ENCODE measurements around the gene PLAC1.

Gene PLAC1

DNA sequence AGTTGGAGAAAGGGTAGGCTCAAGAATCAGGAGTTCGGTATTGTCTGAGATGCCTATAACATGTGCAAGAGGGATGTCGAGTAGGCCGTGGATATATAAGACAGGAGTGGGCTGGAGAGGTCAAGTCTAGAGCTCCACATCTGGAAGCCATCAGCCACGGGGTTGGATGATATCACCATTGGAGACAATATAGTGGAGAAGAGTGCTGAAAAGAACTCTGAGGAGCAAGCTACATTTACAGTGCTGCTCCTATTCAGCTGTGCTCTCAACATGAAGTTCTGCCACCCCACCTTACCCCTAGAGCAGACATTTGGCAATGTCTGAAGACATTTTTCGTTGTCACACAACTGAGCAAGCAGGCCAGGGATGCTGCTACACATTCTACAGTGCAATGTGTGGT, 20.9 kb upstream of the PLAC1 start:
- no peaks in the 10 kb centered on the region for H3K27me3 ChIP-seq
- TF ChIP-seq CTCF (IDR thresholded peaks at IDR 0.05) = no peak
- no peaks in the 10 kb centered on the region for H3K9me3 ChIP-seq
- H3K4me3 ChIP-seq (ENCODE audit: low read depth in 1 of 2, low read length in 1 of 2) = no peak overlapping the region
- no peaks in the 10 kb centered on the region for H3K36me3 ChIP-seq
- H3K27ac ChIP-seq = no peak overlapping the region
- H3K4me1 ChIP-seq (ENCODE audit: control insufficient read depth in 1 of 2, insufficient read depth in 1 of 2, low read depth in 1 of 2, low read length in 1 of 2) = no peaks in the 10 kb centered on the region

DNA sequence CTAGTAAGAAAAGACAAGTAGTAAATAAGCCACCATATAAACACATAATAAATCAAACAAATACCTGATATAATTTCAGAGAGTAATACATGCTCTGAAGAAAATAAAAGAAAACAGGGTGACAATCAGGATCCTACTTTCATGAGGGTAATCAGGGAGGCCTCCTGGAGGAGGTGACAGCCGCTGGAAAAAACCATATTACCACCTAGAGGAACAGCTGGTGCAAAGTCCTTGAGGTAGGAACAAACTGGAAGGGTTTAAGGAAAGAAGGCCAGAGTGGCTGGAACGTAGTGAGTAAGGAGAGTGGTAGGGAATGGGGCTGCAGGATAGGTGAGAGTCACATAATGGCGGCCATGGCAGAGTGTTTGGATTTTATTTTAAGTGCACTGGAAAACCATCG, 19.1 kb upstream of the PLAC1 start:
- Histone ChIP-seq H3K4me3 (ENCODE audit: low read depth in 1 of 2, low read length in 1 of 2) (no peak overlapping the region), H3K36me3 (no peaks in the 10 kb centered on the region), H3K27me3 (no peaks in the 10 kb centered on the region), H3K9me3 (no peaks in the 10 kb centered on the region), H3K27ac (no peak overlapping the region), H3K4me1 (ENCODE audit: control insufficient read depth in 1 of 2, insufficient read depth in 1 of 2, low read depth in 1 of 2, low read length in 1 of 2) (no peaks in the 10 kb centered on the region)
- TF ChIP-seq CTCF (IDR thresholded peaks at IDR 0.05) = no peak

GRCh38 chrX:134676436-134676835, 18.2 kb upstream of the PLAC1 start:
- Histone ChIP-seq H3K27ac (no peak overlapping the region), H3K4me3 (ENCODE audit: low read depth in 1 of 2, low read length in 1 of 2) (no peak overlapping the region), H3K4me1 (ENCODE audit: control insufficient read depth in 1 of 2, insufficient read depth in 1 of 2, low read depth in 1 of 2, low read length in 1 of 2) (no peaks in the 10 kb centered on the region), H3K36me3 (no peaks in the 10 kb centered on the region), H3K27me3 (no peaks in the 10 kb centered on the region), H3K9me3 (no peaks in the 10 kb centered on the region)
- TF ChIP-seq CTCF (IDR thresholded peaks at IDR 0.05) = no peak

DNA sequence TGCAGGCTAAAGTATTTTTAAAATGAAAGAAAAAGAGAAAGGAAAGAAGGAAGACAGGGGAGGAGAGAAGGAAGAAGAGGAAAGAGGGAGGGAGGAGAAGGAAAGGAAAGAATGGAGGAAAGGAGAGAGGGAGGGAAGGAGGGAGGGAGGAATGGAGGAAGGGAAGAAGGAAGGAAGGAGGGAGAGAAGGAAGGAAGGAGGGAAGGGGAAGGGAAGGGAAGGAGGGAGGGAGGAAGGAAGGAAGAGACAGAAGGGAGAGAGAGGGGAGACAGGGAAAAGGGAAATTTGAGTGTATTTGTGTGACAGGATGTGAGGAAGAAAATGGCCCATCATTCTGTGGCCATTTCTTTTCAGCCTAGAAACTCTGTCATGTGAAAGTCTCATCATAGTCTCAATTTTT, 14.9 kb upstream of the PLAC1 start:
- no peaks in the 10 kb centered on the region for H3K4me1 ChIP-seq (ENCODE audit: control insufficient read depth in 1 of 2, insufficient read depth in 1 of 2, low read depth in 1 of 2, low read length in 1 of 2)
- no peaks in the 10 kb centered on the region for H3K36me3 ChIP-seq

DNA sequence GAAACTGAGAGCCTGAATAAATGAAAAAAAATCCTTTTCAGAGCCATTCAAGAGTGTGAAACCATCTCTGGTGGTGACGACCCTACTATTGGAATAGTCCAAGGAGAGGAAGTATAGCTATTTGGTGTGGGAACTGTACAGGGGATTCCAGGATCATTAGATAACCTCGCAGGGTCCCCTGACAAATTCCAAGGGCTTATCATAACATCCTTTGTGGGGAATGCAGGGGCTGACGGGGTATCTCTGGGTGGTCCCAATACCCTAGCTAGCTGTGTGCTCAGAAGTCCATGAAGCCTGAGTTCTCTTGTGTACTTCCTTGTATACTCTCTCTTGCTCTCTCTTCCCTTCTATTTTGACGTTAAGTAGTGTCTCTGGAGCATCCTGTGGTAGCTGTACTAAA, 13.8 kb upstream of the PLAC1 start:
- no peaks in the 10 kb centered on the region for H3K4me1 ChIP-seq (ENCODE audit: control insufficient read depth in 1 of 2, insufficient read depth in 1 of 2, low read depth in 1 of 2, low read length in 1 of 2)
- no peaks in the 10 kb centered on the region for H3K27me3 ChIP-seq
- H3K9me3 ChIP-seq = no peaks in the 10 kb centered on the region
- H3K36me3 ChIP-seq = no peaks in the 10 kb centered on the region
- no peak for TF ChIP-seq CTCF (IDR thresholded peaks at IDR 0.05)
- no peak overlapping the region for H3K4me3 ChIP-seq (ENCODE audit: low read depth in 1 of 2, low read length in 1 of 2)
- H3K27ac ChIP-seq = no peak overlapping the region

More for the DNA sequence above, 14.9 kb upstream of the PLAC1 start:
- no peaks in the 10 kb centered on the region for H3K27me3 ChIP-seq
- no peak overlapping the region for H3K27ac ChIP-seq
- no peaks in the 10 kb centered on the region for H3K9me3 ChIP-seq
- no peak for TF ChIP-seq CTCF (IDR thresholded peaks at IDR 0.05)
- H3K4me3 ChIP-seq (ENCODE audit: low read depth in 1 of 2, low read length in 1 of 2) = no peak overlapping the region

DNA sequence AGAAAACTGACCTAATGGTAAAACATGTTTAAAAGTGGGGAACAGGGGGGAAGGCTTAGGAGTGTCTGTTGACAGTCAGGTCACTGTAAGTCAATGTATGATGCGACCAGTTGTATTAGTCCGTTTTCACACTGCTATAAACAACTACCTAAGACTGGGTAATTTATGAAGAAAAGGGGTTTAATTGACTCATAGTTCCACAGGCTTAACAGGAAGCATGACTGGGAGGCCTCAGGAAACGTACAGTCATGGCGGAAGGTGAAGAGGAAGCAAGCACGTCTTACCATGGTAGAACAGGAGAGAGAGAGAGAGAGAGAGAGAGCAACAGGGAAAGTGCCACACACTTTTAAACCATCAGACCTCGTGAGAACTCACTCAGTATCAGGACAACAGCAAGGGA, 13.0 kb upstream of the PLAC1 start:
- H3K27me3 ChIP-seq = no peaks in the 10 kb centered on the region
- H3K9me3 ChIP-seq = no peaks in the 10 kb centered on the region
- no peaks in the 10 kb centered on the region for H3K4me1 ChIP-seq (ENCODE audit: control insufficient read depth in 1 of 2, insufficient read depth in 1 of 2, low read depth in 1 of 2, low read length in 1 of 2)
- no peaks in the 10 kb centered on the region for H3K36me3 ChIP-seq
- H3K4me3 ChIP-seq (ENCODE audit: low read depth in 1 of 2, low read length in 1 of 2) = no peak overlapping the region
- no peak for TF ChIP-seq CTCF (IDR thresholded peaks at IDR 0.05)
- no peak overlapping the region for H3K27ac ChIP-seq
